ENCODE measurements around the gene COG4.

- TF ChIP-seq CTCF (IDR thresholded peaks at IDR 0.05) (no peak), POLR2A (IDR thresholded peaks at IDR 0.05) (no peak), EP300 (IDR thresholded peaks at IDR 0.05) (no peak)
Observed at GRCh38 chr16:70569752-70570151, 46.4 kb upstream of the COG4 start.
